Stomach (tissue), 9 donors: ENCODE data around the gene RAMP1. TPM values are rescaled to one million over a fixed set of nuclear protein-coding genes. Genes with fewer than 3 reads are reported as not detected.

Source experiments
- DNase-seq, 2 donors: peaks; one replicate each; pipeline versions ENCODE4 v3.0.0 to v3.0.0-alpha.2; 2013 to 2019
- H3K27ac ChIP-seq, 5 donors: fragments of 200-600 bp in 4 of 5; sonication (generic) in 4 of 5; one replicate each; pipeline ENCODE4 v1.5.1; 2013 to 2019; ENCODE audit warnings: mild to moderate bottlenecking in 1 of 5, moderate library complexity in 1 of 5
- H3K27me3 ChIP-seq, 3 donors: fragments of 200-600 bp; sonication (generic); one replicate each; pipeline ENCODE4 v1.5.1; 2017 to 2019; ENCODE audit warnings: mixed run types in 1 of 3
- H3K36me3 ChIP-seq, 4 donors: fragments of 200-600 bp; sonication (generic); 1 replicate in 3 of 4; 2 replicates in 1 of 4; pipeline ENCODE4 v1.5.1; 2016 to 2019
- H3K4me1 ChIP-seq, 4 donors: fragments of 200-600 bp; sonication (generic); one replicate each; pipeline ENCODE4 v1.5.1; 2016 to 2019
- H3K4me3 ChIP-seq, 4 donors: fragments of 200-600 bp; sonication (generic) in 3 of 4; one replicate each; pipeline ENCODE4 v1.5.1; 2016 to 2019; ENCODE audit warnings: mild to moderate bottlenecking in 1 of 4
- H3K9me3 ChIP-seq, 4 donors: fragments of 200-600 bp; sonication (generic); one replicate each; pipeline ENCODE4 v1.5.1; 2016 to 2019
- EP300 ChIP-seq: sonication (generic); formaldehyde crosslinking; IDR thresholded peaks from one replicate; pipeline ENCODE4 v1.6.1; 2017; ENCODE audit warnings: antibody characterized with exemption
- POLR2A ChIP-seq, 4 donors: fragments of 450-650 bp; IDR thresholded peaks; one replicate each; pipeline ENCODE4 v1.6.1; 2016; ENCODE audit warnings: antibody characterized with exemption in 4 of 4, control low read depth in 2 of 4, mild to moderate bottlenecking in 1 of 4, moderate library complexity in 1 of 4
- POLR2AphosphoS5 ChIP-seq, 3 donors: sonication (generic); formaldehyde crosslinking; IDR thresholded peaks; one replicate each; pipeline ENCODE4 v1.6.1; 2016; ENCODE audit warnings: antibody characterized with exemption in 3 of 3
- WGBS, 5 donors: extraction: QIAGEN DNeasy Blood & Tissue Kit in 3 of 5; methylation state at CpG; one replicate each; pipeline versions ENCODE4 v1.1.5 to v1.1.7; 2013 to 2018; 5-methylcytosine and 5-hydroxymethylcytosine counted together
- intact Hi-C: fragments of 100-400 bp; cut with DNase I; formaldehyde crosslinking; loops from one replicate; pipeline ENCODE4 v1.15.1; 2023; ENCODE audit warnings: low total_unique reads
- polyA plus RNA-seq, 3 donors: library from polyadenylated mRNA; stranded (reverse); fragments of 200-250 nt; gene quantifications; one replicate each; pipeline ENCODE4 v1.2.3, GENCODE V29; 2013
- total RNA-seq, 5 donors: library from RNA; depleted of rRNA; stranded (reverse); fragments of >200 nt; gene quantifications; one replicate each; pipeline versions ENCODE4 v1.1.0 to v1.2.3, GENCODE V29; 2014 to 2016
- TF ChIP-seq, protein P1 (sequence below), 7 experiments: fragments of 450-650 bp in 4 of 7; fragments of 200-600 bp in 3 of 7; sonication (generic) in 3 of 7; IDR thresholded peaks; one replicate each; pipeline ENCODE4 v1.5.1; 2016 to 2019; ENCODE audit warnings: antibody characterized with exemption in 7 of 7, control low read depth in 2 of 7, mild to moderate bottlenecking in 1 of 7
- donor health status: healthy with polysubstance abuse.
- donor health status: Bipolar disorder and iron deficiency.
- donor health status: healthy.

The RAMP1 gene
- total and polyA plus RNA-seq, 8 donors, result 0.87 to 113 (median 31.8) TPM

GRCh38 chr2:237868631-237869342, 9.4 kb downstream of the RAMP1 start:
- Histone ChIP-seq H3K36me3 (no peaks in the 10 kb centered on the region), H3K9me3 (no peaks in the 10 kb centered on the region), H3K27me3 (no peaks in the 10 kb centered on the region), H3K4me3 (no peak overlapping the region), H3K27ac (peak overlapping the region in 2 of 5 donors; percentile 78 to 93), H3K4me1 (peaks cover 0 to 70% (median 27%) of the 10 kb centered on the region in 4 donors)
- intact Hi-C loops, result no loop called here
- no peak for DNase-seq
- no peak for TF ChIP-seq POLR2AphosphoS5 (IDR thresholded peaks at IDR 0.05)
- TF ChIP-seq POLR2A (IDR thresholded peaks at IDR 0.05), result no peak
- WGBS, 5 donors, result 65 to 76% (median 72%) methylated on average over 22 of the region's 22 CpGs

DNA sequence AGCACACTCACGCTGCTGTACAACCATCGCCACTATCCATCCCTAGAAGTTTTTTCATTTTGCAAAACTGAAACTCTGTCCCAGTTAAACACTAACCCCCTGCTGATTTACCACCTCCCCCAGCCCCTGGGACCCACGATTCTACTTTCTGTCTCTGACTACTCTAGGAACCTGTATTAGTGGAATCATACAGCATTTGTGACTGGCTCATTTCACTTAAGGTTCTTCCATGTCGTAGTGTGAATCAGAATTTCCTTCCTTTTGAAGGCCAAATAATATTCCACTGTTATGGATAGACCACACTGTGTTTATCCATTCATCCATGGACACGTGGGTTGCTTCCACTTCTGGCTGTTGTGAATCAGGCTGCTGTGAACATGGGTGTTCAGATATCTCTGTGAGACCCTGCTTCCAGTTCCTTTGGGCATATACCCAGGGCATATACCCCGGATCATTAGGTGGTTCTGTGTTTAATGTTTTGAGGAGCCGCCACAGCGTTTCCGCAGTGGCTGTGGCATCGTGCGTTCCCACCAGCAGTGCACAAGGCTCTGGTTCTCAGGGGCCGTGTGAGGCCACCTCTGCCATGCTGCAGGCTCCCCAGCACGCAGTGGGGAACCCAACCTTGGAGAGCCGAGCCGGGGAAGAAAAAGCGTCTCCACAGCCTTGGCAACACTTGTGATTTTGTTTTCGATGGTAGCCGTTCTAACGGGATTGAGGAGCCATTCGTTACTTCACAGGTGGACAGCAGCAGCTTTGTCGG, 10.1 kb downstream of the RAMP1 start:
- no peak overlapping the region for H3K4me3 ChIP-seq
- DNase-seq, result no peak
- peaks cover 0 to 70% (median 28%) of the 10 kb centered on the region in 4 donors for H3K4me1 ChIP-seq
- H3K27ac ChIP-seq, result peak overlapping the region in 2 of 5 donors; percentile 78 to 93
- TF ChIP-seq, protein P1, sequence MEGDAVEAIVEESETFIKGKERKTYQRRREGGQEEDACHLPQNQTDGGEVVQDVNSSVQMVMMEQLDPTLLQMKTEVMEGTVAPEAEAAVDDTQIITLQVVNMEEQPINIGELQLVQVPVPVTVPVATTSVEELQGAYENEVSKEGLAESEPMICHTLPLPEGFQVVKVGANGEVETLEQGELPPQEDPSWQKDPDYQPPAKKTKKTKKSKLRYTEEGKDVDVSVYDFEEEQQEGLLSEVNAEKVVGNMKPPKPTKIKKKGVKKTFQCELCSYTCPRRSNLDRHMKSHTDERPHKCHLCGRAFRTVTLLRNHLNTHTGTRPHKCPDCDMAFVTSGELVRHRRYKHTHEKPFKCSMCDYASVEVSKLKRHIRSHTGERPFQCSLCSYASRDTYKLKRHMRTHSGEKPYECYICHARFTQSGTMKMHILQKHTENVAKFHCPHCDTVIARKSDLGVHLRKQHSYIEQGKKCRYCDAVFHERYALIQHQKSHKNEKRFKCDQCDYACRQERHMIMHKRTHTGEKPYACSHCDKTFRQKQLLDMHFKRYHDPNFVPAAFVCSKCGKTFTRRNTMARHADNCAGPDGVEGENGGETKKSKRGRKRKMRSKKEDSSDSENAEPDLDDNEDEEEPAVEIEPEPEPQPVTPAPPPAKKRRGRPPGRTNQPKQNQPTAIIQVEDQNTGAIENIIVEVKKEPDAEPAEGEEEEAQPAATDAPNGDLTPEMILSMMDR (IDR thresholded peaks at IDR 0.05), result no peak
- no peak for TF ChIP-seq EP300
- no peak for TF ChIP-seq POLR2AphosphoS5 (IDR thresholded peaks at IDR 0.05)
- no peak for TF ChIP-seq POLR2A (IDR thresholded peaks at IDR 0.05)
- no peaks in the 10 kb centered on the region for H3K27me3 ChIP-seq
- H3K36me3 ChIP-seq, result no peaks in the 10 kb centered on the region
- no peaks in the 10 kb centered on the region for H3K9me3 ChIP-seq
- 90 to 95% (median 94%) methylated on average over 21 of the region's 21 CpGs for WGBS, 5 donors
- intact Hi-C loops, result no loop called here

DNA sequence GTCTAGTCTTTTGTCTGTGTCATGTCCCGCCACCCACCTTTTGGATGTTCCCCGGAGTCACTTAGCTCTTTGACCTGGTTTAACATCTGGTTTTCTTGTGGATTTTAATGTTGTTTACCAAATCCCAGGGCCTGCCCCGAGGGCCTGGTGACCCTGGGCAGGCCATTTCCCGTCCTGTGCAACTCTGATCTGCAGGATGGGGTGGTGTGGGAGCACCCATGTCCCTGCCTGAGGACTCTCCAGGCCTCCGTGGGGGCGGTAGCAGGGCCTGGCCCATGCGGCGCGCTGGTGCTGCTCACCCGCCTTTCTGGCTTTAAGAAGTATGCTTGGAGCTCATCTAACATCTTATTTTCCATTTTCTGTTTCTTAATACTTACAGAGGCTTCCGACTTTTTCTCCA, 10.7 kb downstream of the RAMP1 start:
- H3K9me3 ChIP-seq, result no peaks in the 10 kb centered on the region
- TF ChIP-seq, protein P1 (IDR thresholded peaks at IDR 0.05), result no peak
- TF ChIP-seq EP300 (no peak), POLR2A (IDR thresholded peaks at IDR 0.05) (no peak), POLR2AphosphoS5 (IDR thresholded peaks at IDR 0.05) (no peak)
- intact Hi-C loops, result no loop called here
- H3K4me1 ChIP-seq, result peaks cover 0 to 71% (median 31%) of the 10 kb centered on the region in 4 donors
- peak overlapping the region in 2 of 5 donors; percentile 78 to 93 for H3K27ac ChIP-seq
- DNase-seq, result no peak
- H3K36me3 ChIP-seq, result no peaks in the 10 kb centered on the region
- no peaks in the 10 kb centered on the region for H3K27me3 ChIP-seq
- WGBS, 5 donors, result 76 to 88% (median 85%) methylated on average over 11 of the region's 11 CpGs
- H3K4me3 ChIP-seq, result no peak overlapping the region

DNA sequence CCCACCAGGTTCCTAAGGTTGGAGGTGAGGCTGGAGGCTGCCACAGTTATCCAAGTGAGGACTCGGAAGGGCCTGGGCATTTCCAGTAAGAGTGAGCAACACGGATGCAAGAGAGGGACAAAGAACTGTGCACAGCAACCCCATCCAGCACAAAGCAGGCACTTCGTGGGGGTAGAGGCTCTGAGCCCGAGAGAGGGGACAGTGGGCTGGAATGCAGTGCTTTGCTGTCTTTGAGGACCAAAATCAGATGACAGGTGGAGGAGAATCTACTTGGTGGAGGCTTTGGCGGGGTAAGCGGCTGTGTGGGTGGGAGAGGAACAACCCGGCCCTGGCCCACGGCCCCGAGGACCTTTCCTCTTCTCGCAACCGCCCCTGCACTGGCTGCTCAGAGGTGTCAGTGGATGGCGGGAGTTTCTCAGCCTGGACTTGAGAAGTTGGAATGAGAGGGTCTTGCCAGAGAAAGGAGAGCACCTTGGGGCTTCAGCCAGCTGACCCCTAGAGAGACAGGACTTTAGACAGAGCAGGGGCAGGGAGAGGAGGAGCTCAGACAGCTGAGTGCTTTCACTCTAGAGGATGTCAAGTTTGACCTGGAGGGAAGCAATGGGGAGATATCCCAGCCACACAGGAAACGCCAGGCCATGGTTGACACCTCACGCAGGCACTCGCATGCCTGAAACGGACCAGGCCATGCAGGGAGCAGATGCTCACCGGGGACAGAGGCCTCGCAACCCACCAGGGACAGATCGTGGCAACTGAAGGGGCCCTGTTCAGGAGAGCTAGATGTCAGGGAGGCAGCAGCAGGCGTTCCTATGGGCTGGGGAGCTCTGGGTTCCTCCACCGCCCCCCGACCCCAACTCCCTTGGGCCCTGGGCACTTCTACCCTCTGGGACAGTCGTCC, 11.6 kb downstream of the RAMP1 start:
- intact Hi-C loops, result no loop called here
- H3K9me3 ChIP-seq, result no peaks in the 10 kb centered on the region
- H3K36me3 ChIP-seq, result no peaks in the 10 kb centered on the region
- peak overlapping the region in 3 of 5 donors; percentile 47 to 93 (median 78) for H3K27ac ChIP-seq
- H3K4me1 ChIP-seq, result peaks cover 0 to 71% (median 30%) of the 10 kb centered on the region in 4 donors
- WGBS, 5 donors, result 83 to 91% (median 89%) methylated on average over 18 to 23 of the region's 23 CpGs
- TF ChIP-seq POLR2A (IDR thresholded peaks at IDR 0.05), result no peak
- H3K27me3 ChIP-seq, result no peaks in the 10 kb centered on the region
- DNase-seq, result no peak
- H3K4me3 ChIP-seq, result no peak overlapping the region
